ENCODE measurements around the gene CHST3.

GRCh38 chr10:71964743-71965515 lies 734 bp downstream of the CHST3 start:
- TF ChIP-seq CTCF (IDR thresholded peaks at IDR 0.05; ENCODE audit: insufficient read depth, low read length, poor library complexity, severe bottlenecking) (no peak), EZH2phosphoT487 (conservative IDR thresholded peaks at IDR 0.05; ENCODE audit: low read length) (no peak)
